ENCODE data around the gene KIAA0513.

The KIAA0513 gene

GRCh38 chr16:85033171-85033570, 5.6 kb downstream of the KIAA0513 start:
- TF ChIP-seq CTCF (IDR thresholded peaks at IDR 0.05; ENCODE audit: insufficient read depth, low read length) (no peak), SPI1 (IDR thresholded peaks at IDR 0.05; ENCODE audit: borderline replicate concordance, low read depth) (no peak), POLR2AphosphoS5 (IDR thresholded peaks at IDR 0.05; ENCODE audit: low read depth) (no peak), GABPA (IDR thresholded peaks at IDR 0.05; ENCODE audit: low read depth) (no peak), REST (IDR thresholded peaks at IDR 0.05; ENCODE audit: insufficient replicate concordance, low read depth) (no peak)
- peaks cover 8% of the 10 kb centered on the region for H3K27me3 ChIP-seq (ENCODE audit: insufficient read depth, poor library complexity, severe bottlenecking)
- no peak overlapping the region for H3K27ac ChIP-seq (replicated peaks)
- H3K4me3 ChIP-seq (replicated peaks; ENCODE audit: insufficient read depth, low read length): no peak overlapping the region
- no peak for DNase-seq (ENCODE audit: low read depth in 1 of 2, low spot score in 1 of 2)

GRCh38 chr16:85034591-85035433, 7.2 kb downstream of the KIAA0513 start:
- TF ChIP-seq SPI1 (IDR thresholded peaks at IDR 0.05; ENCODE audit: borderline replicate concordance, low read depth): no peak
- TF ChIP-seq REST (IDR thresholded peaks at IDR 0.05; ENCODE audit: insufficient replicate concordance, low read depth): no peak
- no peak for TF ChIP-seq CTCF (IDR thresholded peaks at IDR 0.05; ENCODE audit: insufficient read depth, low read length)
- no peak for TF ChIP-seq POLR2AphosphoS5 (IDR thresholded peaks at IDR 0.05; ENCODE audit: low read depth)
- no peak for TF ChIP-seq GABPA (IDR thresholded peaks at IDR 0.05; ENCODE audit: low read depth)
- DNase-seq (ENCODE audit: low read depth in 1 of 2, low spot score in 1 of 2): no peak
- no peak overlapping the region for H3K4me3 ChIP-seq (replicated peaks; ENCODE audit: insufficient read depth, low read length)
- H3K27ac ChIP-seq (replicated peaks): no peak overlapping the region
- H3K27me3 ChIP-seq (ENCODE audit: insufficient read depth, poor library complexity, severe bottlenecking): peaks cover 4% of the 10 kb centered on the region

DNA sequence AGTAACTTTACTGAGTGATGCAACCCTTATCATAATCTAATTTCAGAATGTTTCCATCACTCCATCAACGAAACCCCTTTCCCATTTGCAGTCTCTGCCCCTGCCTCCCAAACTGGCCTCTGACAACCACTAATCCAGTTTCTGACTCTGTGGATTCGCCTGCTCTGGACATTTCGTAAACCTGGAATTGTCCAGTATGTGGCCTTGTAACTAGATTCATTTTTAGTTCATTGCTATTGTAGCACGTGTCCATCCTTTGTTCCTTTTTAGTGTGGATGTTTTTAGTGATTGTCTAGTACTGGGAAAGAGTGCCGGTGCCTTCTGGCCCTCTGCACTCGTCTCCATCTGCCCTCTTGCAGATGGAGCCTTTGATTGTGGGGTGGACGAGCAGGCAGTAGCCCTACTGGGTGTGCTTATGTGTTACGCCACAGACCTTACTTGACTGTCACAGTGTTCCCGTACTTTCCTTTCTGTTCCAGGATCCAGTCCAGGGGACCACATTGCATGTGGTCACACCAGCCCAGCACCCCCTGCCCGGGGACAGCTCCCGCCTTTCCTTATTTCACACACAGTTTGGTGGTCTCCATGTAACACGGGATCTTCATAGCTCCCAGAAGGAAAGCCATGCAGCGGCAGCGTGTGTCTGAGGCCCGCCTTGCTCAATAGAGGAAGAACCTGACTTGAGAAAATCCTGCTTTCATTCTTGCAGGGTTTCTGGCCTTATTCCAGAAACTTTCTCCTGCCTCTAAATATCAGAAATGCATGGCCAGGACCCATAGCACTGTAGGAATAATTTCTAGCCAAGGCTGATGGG, 8.8 kb downstream of the KIAA0513 start:
- no peak for DNase-seq (ENCODE audit: low read depth in 1 of 2, low spot score in 1 of 2)
- Histone ChIP-seq H3K27me3 (ENCODE audit: insufficient read depth, poor library complexity, severe bottlenecking) (peaks cover 8% of the 10 kb centered on the region), H3K4me3 (replicated peaks; ENCODE audit: insufficient read depth, low read length) (no peak overlapping the region), H3K27ac (replicated peaks) (no peak overlapping the region)
- TF ChIP-seq SPI1 (IDR thresholded peaks at IDR 0.05; ENCODE audit: borderline replicate concordance, low read depth) (no peak), REST (IDR thresholded peaks at IDR 0.05; ENCODE audit: insufficient replicate concordance, low read depth) (peak; percentile 57)
